ENCODE data around the gene SNX17.

DNA sequence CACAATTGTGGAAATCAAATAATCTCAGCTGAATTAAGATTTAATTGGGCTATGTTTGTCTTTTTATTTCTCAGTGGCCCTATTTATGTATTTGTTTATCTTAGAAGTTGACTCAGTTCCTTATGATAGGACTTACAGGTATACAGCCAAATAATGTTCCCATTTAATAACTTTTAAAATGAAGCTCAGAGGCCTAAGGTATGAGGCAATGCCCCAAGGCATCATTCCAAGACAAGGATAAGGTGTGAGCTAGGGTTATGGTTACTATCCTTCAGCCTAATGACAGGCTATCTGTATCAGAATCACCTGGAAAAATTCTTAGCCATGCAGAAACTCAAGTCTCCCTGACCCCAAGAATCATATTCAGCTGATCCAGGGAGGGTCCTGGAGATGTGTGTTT, 50.6 kb downstream of the SNX17 start:
- no peak for TF ChIP-seq CTCF (IDR thresholded peaks at IDR 0.05)
- no peak for TF ChIP-seq POLR2AphosphoS5 (IDR thresholded peaks at IDR 0.05)
